NCI-H1436 treated with DMSO at 0.1 percent for 48 hours (cell line): Measurements from ENCODE around the gene CHRNA9.
"Not testable (repeated sequence)": the region's sequence is repeated elsewhere in the genome, so short reads cannot be mapped to it uniquely, and the experiment has no call there.

Experiments used
- DNase-seq: peaks from one replicate; lab custom pipeline; 2025; lab: John Stamatoyannopoulos, UW

The CHRNA9 gene

GRCh38 chr4:40334591-40335524 is at the start of gene CHRNA9:
TSS of gene CHRNA9 (plus strand) at chr4:40335333. CDS start at chr4:40335468, 135 bp downstream.
- no peak for DNase-seq

GRCh38 chr4:40285692-40286091 is 49.4 kb upstream of the CHRNA9 start:
- no peak for DNase-seq

- no peak for DNase-seq
Observed at GRCh38 chr4:40288566-40288965, 46.6 kb upstream of the CHRNA9 start.

- DNase-seq: no peak
Observed at GRCh38 chr4:40289366-40290188, 45.6 kb upstream of the CHRNA9 start.

- DNase-seq: not testable (repeated sequence)
Observed at GRCh38 chr4:40290611-40291186, 44.4 kb upstream of the CHRNA9 start.

GRCh38 chr4:40292313-40292759 is 42.8 kb upstream of the CHRNA9 start:
- DNase-seq: no peak

- no peak for DNase-seq
Observed at GRCh38 chr4:40294339-40294738, 40.8 kb upstream of the CHRNA9 start.

- not testable (repeated sequence) for DNase-seq
Observed at GRCh38 chr4:40295030-40295429, 40.1 kb upstream of the CHRNA9 start.

- DNase-seq: no peak
Observed at GRCh38 chr4:40295572-40295971, 39.6 kb upstream of the CHRNA9 start.

GRCh38 chr4:40299126-40299525 is 36.0 kb upstream of the CHRNA9 start:
- DNase-seq: no peak

GRCh38 chr4:40299811-40300292 is 35.3 kb upstream of the CHRNA9 start:
- DNase-seq: no peak

- DNase-seq: no peak
Observed at GRCh38 chr4:40300371-40301162, 34.6 kb upstream of the CHRNA9 start.

GRCh38 chr4:40301603-40302002 is 33.5 kb upstream of the CHRNA9 start:
- no peak for DNase-seq

- no peak for DNase-seq
Observed at GRCh38 chr4:40303751-40304150, 31.4 kb upstream of the CHRNA9 start.

GRCh38 chr4:40305328-40306170 is 29.6 kb upstream of the CHRNA9 start:
- no peak for DNase-seq

GRCh38 chr4:40306226-40306625 is 28.9 kb upstream of the CHRNA9 start:
- no peak for DNase-seq

- DNase-seq: no peak
Observed at GRCh38 chr4:40306976-40307375, 28.2 kb upstream of the CHRNA9 start.

- no peak for DNase-seq
Observed at GRCh38 chr4:40307627-40308497, 27.3 kb upstream of the CHRNA9 start.

- no peak for DNase-seq
Observed at GRCh38 chr4:40308528-40309122, 26.5 kb upstream of the CHRNA9 start.
